HG03135 (cell line): ENCODE results near the gene THSD7B.
"Not testable (repeated sequence)": the region's sequence is repeated elsewhere in the genome, so short reads cannot be mapped to it uniquely, and the experiment has no call there.

Experiments
- ATAC-seq: cut with Tn5 transposase; IDR thresholded peaks from one replicate; pipeline ENCODE4 v1.9.1; 2021; ENCODE audit warnings: mild to moderate bottlenecking, moderate library complexity; ENCODE audit not compliant: unreplicated experiment

Gene THSD7B, protein sequence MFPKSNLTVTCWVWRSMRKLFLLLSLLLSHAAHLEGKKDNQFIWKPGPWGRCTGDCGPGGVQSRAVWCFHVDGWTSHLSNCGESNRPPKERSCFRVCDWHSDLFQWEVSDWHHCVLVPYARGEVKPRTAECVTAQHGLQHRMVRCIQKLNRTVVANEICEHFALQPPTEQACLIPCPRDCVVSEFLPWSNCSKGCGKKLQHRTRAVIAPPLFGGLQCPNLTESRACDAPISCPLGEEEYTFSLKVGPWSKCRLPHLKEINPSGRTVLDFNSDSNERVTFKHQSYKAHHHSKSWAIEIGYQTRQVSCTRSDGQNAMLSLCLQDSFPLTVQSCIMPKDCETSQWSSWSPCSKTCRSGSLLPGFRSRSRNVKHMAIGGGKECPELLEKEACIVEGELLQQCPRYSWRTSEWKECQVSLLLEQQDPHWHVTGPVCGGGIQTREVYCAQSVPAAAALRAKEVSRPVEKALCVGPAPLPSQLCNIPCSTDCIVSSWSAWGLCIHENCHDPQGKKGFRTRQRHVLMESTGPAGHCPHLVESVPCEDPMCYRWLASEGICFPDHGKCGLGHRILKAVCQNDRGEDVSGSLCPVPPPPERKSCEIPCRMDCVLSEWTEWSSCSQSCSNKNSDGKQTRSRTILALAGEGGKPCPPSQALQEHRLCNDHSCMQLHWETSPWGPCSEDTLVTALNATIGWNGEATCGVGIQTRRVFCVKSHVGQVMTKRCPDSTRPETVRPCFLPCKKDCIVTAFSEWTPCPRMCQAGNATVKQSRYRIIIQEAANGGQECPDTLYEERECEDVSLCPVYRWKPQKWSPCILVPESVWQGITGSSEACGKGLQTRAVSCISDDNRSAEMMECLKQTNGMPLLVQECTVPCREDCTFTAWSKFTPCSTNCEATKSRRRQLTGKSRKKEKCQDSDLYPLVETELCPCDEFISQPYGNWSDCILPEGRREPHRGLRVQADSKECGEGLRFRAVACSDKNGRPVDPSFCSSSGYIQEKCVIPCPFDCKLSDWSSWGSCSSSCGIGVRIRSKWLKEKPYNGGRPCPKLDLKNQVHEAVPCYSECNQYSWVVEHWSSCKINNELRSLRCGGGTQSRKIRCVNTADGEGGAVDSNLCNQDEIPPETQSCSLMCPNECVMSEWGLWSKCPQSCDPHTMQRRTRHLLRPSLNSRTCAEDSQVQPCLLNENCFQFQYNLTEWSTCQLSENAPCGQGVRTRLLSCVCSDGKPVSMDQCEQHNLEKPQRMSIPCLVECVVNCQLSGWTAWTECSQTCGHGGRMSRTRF (N-terminal part only)

DNA sequence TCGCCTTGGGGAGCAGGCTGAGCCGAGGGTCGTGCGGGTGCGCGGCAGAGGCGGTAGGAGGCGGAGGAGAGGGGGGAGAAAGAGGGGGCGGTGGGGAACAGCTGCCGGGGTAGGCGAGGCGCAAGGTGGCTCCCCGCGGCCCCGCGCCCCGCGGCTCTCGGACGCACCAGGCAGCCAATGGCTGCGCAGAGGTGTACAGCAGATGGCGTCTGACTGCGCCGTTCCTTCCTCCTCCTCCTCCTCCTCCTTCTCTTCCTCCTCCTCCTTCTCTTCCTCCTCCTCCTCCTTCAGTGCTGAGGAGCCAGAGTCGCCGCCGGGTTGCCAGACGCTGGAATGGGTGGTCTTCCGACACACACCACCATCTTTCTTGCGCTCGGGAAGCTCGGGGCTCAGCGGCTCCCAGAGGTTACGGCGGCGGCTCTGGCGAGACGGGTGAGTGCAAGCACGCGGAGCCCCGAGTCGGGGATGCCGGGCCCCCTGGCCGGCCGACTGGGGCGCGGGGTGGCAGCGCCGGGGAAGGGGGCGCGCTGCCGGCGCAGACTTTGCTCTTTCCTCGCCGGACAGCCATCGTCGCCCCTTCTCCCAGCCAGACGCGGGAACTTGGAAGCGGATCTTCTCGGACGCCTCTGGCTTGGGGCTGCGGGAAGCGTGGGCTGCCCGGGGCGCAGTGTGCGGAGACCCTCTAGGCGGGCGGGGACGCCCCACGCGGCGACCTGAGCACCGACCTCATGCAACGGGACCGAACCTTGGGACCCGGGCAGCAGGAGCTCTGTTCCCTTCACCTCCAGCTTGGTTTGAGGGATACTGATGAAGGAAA is at the start of gene THSD7B:
THSD7B (plus strand) TSS at position 290 of the 817 bp plus-strand sequence. CDS start 116,634 bp downstream, outside the sequence.
- no peak for ATAC-seq

DNA sequence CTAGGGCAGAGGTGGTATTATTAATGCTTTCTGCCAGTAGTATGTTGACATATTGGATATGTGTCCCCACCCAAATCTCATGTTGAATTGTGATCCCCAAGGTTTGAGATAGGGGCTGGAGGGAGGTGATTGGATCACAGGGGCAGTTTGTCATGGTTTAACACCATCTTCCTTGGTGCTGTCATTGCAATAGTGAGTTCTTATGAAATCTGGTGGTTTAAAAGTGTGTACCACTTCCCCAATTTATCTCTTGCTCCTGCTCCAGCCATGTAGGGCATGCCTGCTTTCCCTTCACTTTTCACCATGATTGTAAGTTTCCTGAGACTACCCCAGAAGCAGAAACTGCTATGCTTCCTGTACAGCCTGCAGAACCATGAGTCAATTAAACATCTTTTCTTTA is 47.1 kb upstream of the THSD7B start:
- no peak for ATAC-seq

DNA sequence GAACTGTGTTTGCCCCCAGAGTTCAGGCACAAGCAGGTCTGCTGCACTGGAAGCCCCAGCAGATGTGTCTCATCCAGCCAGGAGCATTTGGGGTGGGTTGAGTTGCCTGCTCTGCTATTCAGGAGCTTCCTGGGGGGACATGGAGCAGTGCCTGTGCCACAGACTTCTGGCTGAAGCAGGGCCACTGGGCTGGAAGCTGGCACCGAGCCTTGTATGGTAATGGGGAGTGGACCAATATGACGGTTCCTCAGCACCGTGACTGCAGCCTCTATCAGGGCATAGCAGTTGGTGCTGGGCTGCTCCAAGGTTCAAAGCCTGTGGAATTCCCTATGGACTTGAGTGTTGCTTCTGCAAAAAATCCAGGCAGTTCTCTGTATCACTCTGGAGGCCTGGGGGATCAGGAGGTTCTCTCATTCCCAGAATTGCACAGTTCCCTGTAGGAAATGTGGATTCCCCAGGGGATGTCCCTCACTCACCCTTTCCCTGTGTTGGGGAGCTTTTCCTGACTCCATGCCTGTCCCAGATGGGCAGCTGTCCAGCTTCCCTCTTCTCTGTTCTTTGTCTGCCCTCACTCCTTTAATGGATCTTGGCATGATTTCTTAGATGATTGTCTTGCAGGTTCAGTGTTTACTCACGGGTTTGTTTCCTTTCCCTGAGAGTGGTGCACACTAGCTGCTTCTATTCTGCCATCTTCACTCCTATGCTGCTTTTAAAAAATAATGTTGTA is 37.2 kb upstream of the THSD7B start:
- no peak for ATAC-seq

DNA sequence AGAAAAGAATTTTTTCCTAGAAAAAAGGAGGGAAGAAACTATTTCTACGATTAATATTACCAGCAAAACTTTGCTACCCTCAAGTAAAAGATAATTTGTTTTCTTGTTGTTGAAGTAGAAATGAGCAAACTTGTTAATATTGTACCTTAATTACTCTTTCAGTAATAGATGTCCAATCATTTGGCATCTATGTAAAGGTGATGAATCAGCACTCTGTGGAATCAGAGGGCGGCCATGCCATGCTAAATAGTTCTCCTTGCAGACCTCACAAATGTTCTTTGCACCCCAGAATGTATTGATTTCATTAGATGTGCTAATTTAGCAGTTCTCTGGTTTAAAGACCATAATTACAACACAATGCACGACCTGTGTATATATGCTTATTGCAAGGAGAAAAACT is 29.1 kb upstream of the THSD7B start:
- no peak for ATAC-seq

DNA sequence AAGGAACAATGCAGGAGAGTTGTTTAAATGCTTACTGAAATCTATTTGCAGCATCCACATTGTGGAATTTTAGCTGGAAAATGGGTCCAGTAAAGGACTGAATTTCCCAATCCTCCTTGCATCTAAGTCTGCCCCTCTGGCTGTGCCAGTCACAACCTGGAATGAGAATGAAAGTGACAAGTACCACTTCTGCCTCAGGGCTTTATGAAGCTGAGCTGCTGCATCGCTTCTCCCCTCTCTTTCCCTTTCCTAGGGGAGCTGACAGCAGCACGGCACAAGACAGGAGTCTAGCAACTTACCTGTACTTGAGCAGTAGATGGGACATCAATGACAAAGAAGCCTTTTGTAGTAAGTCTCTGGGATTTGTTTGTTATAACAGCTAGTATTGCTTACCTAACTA is 27.3 kb upstream of the THSD7B start:
- no peak for ATAC-seq

DNA sequence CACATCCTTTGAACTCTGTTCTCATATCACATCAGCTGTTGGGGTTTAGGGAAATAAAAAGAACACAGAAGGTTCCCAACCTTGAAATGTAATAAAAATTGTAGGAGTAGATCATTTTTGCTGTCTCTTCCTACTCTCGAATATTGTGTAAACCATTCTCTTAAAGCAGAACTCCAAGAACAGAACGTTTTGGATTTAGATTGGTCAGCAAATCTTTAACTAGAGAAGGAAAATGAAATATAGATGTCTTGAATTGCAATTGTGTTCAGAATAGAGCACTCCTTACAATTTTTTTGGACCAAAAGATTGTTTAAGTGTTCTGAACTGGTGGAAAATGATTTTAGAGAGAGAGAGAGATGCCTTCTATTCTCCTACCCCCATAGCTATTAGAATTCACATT is 23.9 kb upstream of the THSD7B start:
- ATAC-seq: no peak

DNA sequence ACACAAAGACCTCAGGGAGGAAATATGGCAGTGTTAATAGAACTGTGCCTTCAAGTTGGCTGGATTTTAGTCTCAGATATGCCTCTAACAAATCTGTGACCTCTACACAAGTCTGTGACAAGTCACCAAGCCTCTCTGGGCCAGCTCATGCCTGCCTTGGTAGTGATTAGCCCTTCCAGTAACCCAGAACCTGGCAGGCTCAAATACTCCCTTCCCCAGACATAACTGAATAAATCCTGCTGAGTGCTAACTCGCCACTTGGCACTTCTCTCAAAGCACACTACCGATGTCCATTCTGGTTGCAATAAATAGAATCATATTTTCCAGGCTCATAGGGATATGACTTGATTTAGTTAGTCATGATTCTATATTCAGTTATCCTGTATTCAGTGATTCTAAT is 15.3 kb upstream of the THSD7B start:
- ATAC-seq: no peak

DNA sequence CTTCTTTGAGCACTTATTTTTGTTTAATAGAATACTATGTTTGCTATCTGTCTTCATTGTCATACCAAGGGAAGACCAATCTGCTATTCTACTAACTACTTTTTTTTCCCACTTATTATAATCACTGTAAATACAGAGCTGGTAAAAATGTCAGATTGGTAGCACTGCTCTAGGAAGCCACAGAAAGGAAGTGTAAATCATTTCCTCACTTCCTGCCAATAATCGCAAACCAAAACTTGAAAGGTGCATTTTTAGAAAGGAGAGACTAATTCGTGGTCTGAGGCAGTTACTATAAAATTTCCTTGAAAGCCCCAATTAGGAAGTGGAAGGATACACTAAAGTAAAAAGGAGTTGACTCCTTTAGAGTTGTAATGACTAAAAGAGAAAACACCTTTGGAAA is 13.9 kb upstream of the THSD7B start:
- no peak for ATAC-seq

DNA sequence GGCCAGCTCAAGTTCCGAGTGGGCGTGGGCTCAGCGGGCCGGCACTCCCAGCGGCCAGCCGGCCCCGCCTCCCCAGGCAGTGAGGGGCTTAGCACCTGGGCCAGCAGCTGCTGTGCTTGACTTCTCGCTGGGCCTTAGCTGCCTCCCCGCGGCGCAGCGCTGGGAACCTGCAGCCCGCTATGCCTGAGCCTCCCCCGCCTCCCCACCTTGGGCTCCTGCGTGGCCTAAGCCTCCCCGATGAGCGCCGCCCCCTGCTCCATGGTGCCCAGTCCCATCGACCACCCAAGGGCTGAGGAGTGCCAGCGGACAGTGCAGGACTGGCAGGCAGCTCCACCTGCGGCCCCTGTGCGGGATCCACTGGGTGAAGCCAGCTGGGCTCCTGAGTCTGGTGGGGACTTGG is 6.8 kb upstream of the THSD7B start:
- ATAC-seq: not testable (repeated sequence)

DNA sequence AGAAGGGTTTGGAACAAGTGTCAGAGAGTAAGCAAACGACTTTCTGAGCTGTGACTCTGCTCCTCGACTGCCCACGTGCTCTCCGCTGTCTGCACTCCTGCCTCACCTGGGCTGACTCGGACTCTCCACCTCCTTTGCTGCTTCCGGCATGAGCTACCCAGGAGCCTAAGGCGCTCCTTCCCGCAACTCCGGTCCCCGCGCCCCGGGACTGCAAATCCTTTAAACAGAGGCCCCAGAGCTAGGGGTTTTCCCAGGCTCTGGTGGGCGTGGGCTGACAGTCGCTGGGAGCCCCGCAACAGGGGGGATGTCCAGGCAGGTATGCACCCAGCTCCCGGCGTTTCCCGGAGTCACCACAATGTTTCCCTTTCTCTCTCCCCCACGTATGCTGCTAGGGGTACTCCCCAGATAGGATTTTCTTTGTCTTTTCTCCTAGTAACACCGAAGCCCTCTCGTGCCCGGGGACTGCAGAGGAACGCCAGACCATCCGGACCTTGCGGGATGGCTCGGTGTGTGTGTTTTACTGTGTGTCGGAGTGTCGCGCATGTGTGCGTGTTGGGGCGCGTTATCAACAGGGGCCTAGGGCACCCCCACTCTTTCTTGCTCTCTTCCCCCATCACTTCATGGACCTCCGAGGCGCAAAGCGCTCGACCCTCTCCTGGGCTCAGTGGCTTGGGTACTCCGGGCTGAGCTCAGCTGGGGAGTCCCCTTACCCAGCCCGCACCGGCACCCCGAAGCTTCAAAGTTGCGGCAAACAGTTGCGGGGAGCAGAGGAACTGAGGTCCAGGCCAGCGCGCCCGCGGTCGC is 691 bp upstream of the THSD7B start:
- no peak for ATAC-seq

DNA sequence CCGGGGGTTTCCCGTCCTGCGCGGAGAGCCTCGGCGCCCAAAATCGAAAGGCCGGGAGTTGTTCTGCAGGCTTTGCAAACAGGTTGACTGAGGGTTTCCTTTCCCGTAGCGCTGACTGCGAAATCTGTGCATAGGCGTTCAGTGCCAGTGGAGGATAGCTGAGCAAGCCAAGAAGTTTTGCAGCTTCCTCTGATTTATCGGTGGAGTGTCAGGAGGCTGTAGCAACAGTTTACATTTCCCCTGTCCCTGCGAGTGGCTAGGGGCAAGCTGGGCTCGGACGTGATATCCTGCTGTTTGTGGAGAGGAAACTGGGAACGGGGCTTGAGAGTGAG is 694 bp downstream of the THSD7B start:
- ATAC-seq: no peak

DNA sequence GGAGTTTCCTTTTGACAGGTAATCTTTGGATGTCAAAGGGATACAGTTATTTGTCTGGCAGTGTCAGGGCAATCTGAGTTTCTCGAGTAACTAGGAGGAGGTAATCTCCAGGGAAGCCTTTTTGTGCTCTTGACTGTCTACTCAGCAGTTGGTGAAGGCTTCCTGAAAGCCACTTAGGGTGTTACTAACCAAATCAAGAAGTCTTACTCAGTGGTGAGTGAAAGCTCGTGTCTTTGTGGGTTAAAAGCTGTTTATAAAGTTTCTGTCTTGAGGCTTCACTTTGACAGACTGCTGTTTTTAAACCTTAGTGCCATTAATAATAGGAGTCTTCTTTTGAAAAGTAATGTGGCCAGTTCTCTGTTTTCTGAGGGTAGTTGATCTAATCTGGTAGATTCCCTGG is 1.7 kb downstream of the THSD7B start:
- no peak for ATAC-seq

DNA sequence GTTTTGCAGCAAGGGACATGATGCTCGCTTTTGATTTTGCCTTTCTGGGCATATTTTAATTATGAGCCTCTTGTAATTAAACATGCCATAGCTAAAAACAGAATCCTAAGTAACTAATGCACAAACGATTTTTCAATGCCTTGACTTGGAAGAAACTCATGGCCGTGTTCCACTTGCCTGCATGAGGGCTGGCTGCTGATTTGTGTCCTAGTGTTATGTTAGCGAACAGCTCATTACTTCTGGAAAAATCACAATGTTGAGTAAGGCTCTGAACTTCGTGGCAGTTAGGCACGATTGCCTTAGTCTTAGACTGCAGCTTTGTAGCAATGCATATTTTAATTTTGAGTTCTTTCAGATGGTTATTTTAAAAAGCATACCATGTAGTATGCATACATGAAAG is 4.5 kb downstream of the THSD7B start:
- no peak for ATAC-seq

DNA sequence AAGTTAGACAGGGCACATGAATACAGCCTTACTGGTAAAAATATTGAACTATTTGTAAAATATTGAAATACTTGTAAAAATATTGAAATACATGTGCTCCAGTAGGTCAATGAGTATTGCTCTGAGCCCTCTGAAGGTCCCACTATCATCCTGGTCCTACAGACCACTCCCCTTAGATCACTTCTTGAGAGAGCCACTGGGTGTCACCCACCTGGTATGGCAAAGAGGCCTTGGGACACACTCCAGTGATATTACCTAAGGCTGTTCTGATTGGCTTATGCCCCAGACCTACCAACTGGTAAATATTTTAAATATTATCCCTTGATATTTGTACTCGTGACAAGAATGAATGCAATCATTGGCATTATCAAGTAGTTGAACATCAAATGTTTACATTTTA is 5.0 kb downstream of the THSD7B start:
- no peak for ATAC-seq

DNA sequence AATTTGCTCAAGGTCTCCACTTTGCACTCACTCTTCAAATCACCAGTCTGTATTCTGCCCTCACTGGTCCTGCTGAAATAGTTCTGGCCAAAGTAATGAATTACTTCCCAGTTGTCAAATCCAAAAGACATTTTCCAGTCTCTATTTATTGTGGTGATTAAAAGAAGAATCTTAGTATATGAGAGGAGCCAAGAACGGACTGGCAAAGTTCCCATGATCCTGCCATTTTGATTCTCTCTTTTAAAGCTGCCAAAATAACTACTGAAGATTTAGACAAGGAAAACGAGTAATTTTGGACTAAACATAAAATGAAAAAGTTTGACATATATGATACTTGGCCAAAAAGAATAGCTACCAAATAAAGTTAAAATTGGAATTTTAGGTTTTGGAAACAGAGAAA is 12.0 kb downstream of the THSD7B start:
- ATAC-seq: no peak

DNA sequence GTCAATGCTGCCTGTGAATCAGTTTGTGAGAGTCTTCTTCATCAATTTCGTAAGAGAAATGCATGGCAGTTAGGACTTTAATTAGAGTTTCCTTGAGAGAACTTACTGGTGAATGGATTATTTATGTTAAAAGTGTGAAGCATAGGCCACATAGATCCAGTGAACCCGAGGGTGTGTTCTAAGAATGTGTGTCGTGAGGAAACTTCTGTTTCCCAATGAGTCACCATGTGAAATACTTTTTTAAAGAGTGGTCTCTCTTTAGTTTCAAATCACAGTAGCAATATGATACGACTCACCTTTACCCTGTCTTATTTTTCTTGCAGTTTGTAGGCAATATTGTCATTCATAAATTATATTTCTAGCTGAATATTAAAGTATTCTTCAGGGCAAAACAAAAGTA is 18.5 kb downstream of the THSD7B start:
- ATAC-seq: no peak

DNA sequence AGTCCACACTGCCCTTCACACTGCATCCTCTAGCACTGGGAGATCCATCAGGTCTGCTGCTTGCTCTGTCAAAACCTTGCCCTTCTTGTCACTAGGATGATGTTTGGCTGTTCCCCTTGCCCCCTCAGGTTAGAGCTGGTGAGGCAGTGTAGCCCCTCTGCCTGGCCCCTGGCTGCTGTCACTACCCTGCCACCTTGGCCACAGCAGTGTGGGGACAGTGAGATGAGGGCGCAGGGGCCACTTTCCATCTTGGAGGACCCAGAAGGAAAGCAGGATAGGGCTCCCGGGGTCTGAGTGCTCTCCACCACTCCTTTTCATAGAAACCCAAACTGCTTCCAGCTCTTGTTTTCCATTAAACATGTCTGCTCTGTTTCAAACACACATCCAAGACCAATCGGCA is 19.9 kb downstream of the THSD7B start:
- ATAC-seq: no peak

DNA sequence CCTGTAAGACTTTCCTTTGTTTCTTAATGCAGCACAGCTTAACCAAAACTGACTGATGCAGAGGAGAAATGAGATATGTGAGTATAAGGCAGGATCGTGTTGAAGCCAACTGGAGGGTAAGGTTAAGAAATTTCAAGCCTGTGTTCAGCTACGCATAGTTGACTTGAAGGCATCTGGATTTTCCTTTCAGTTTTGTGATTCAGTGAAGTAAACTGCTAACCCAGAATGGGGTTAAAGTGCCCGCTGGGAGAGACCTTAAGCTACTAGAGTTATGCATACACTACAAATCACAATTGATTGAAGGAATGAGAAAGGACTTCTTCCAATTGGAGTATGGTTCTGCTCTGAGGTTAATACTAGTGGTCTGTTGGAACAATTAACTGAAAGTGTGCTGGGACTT is 22.6 kb downstream of the THSD7B start:
- no peak for ATAC-seq

DNA sequence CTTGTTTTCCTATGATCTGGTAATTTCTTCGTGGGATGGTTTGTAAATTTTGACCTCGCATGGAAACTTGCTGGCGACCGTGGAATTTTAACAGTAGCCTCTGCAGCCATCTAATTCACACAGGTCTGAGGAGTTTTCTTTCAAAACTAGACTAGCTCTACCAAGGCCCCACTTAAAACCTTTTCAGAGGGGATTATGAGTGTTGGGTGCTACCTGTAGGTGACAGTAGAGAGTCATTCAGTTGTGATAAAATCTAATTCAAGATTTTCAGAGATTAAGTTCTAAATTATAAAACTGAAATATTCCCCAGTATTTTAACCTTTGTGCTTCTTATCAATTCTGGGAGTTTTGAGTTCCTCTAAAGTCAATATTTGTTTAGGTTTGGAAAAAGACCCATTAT is 31.0 kb downstream of the THSD7B start:
- ATAC-seq: no peak
